Mucosa of stomach (tissue), 1 donor: ENCODE measurements around the gene POLN.
"Not testable (repeated sequence)": the region's sequence is repeated elsewhere in the genome, so short reads cannot be mapped to it uniquely, and the experiment has no call there.

Experiments
- H3K27me3 ChIP-seq: one replicate; pipeline ENCODE4 v1.7.0; 2013; ENCODE audit warnings: mild to moderate bottlenecking, low read length; ENCODE audit not compliant: control insufficient read depth, insufficient read depth
- H3K36me3 ChIP-seq: one replicate; pipeline ENCODE4 v1.7.0; 2013; ENCODE audit warnings: low read length; ENCODE audit not compliant: control insufficient read depth, insufficient read depth
- H3K4me1 ChIP-seq: one replicate; pipeline ENCODE4 v1.7.0; 2013; ENCODE audit warnings: mild to moderate bottlenecking, low read length; ENCODE audit not compliant: control insufficient read depth, insufficient read depth
- H3K4me3 ChIP-seq: one replicate; pipeline ENCODE4 v1.7.0; 2013; ENCODE audit warnings: low read length
- H3K9ac ChIP-seq: one replicate; pipeline ENCODE4 v1.7.0; 2013; ENCODE audit warnings: mild to moderate bottlenecking, low read length, moderate library complexity
- H3K9me3 ChIP-seq: one replicate; pipeline ENCODE4 v1.7.0; 2013; ENCODE audit warnings: mild to moderate bottlenecking, low read length, moderate library complexity; ENCODE audit not compliant: control insufficient read depth
- donor health status: Pancreatic carcinoma.

The POLN gene

DNA sequence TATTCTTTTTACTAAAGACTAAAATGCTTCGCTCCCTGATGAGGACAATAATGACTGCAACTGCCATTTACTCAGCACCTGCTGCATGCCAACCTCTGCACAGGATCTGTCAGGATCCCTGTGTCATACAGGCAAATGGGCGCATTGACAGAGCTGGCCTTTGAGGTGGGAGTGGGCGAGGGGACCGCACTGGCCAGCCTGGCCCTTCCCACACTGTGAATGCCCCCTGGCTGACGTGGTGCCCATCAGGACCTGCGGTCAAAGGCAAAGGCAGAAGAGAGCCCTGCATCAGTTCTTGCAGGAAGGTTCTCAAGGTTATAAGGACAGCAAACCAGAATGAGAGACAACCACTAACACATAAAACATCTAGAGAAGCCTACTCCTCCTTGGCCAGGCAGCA, 67.9 kb downstream of the POLN start:
- Histone ChIP-seq H3K4me1 (peaks cover 9% of the 10 kb centered on the region), H3K27me3 (no peaks in the 10 kb centered on the region), H3K9ac (no peak overlapping the region), H3K4me3 (no peak overlapping the region), H3K36me3 (no peaks in the 10 kb centered on the region), H3K9me3 (no peaks in the 10 kb centered on the region)

DNA sequence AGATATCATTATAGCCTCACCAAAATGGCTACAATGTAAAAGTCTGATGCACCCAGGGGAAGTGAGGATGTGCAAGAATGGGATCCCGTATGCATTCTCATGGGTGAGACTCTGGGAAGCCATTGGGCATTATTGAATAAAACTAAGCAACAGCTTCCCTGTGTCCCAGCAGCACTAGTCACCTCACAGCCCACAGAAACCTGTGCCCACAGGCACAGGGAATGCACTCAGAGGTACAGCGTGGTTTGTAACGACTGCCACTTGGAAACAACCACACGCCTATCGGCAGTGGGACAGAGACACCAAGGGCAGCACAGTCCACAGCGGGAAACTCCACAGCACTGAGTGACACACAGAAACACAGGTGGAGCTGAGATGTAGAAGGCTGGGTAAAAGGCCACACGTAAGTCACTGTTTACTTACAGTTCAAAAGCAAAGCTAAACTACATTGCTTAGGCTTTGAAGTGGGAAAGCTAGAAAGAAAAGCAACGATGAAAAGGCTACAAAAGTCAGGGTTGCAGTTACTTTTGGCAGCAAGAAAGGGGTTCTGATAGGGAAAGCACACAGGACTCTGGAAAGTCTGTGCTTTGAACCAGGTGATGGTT, 69.2 kb downstream of the POLN start:
- no peaks in the 10 kb centered on the region for H3K9me3 ChIP-seq
- no peaks in the 10 kb centered on the region for H3K27me3 ChIP-seq
- H3K9ac ChIP-seq, result no peak overlapping the region
- H3K4me1 ChIP-seq, result peaks cover 20% of the 10 kb centered on the region
- H3K36me3 ChIP-seq, result no peaks in the 10 kb centered on the region
- no peak overlapping the region for H3K4me3 ChIP-seq

DNA sequence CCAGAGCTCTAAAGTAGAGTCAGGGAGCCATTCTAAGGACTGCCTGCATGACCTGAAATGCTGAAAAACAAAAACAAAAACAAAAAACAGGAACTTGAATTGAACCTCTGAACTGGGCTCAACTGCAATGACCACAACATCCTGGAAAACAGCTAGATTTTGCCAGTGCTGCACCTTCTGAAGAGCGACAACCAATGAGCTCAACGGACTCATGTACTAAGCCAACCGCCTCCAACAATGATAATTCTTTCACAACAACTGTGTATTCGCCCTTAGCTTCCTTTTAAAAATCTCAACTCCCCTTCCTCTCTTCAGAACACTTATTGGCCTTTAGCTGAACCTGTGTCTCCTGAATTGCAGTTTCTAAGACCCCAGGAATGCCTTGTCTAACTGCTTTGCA, 69.8 kb downstream of the POLN start:
- no peaks in the 10 kb centered on the region for H3K9me3 ChIP-seq
- no peak overlapping the region for H3K4me3 ChIP-seq
- H3K36me3 ChIP-seq, result no peaks in the 10 kb centered on the region
- peaks cover 20% of the 10 kb centered on the region for H3K4me1 ChIP-seq
- no peak overlapping the region for H3K9ac ChIP-seq
- no peaks in the 10 kb centered on the region for H3K27me3 ChIP-seq

DNA sequence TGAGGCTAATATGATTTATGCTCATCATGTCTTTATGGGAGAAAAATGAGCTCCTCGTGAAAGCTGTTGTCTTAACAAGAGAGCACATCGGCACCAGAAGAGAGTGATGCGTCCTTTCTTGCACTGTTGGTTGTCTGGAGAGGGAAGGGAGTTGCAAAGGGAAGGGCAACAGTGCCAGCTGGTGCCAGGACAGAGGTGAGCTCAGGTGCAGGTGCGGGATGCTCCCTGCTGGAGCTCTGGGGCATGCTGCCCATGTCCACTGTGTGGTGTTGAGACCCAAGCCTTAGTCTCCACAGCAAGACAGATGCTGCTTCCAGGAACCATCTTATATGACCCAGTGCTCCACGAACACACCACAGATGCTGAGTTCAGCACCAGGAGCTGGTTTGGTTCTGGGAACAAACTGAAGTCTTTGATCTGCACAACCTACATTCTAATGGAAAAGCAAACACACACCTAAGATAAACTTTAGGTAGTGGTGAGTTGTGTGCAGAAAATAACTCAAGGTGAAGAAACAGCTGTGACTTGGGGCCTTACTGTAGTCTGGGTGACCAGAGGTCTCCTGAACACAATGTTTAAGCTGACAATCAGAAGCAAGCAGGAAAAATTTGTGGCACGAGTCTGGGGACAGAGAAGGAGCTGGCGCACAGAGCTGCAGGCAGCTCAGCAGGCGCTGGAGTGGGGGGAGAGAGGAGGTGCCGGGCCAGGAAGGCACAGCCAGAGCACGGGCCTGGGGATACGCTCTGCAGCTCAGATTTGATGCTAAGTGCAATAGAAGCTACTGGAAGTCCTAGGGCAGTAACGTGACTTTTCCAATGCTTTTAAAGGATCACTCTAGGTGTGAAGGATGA, 73.2 kb downstream of the POLN start:
- no peak overlapping the region for H3K9ac ChIP-seq
- no peaks in the 10 kb centered on the region for H3K9me3 ChIP-seq
- H3K4me3 ChIP-seq, result no peak overlapping the region
- H3K36me3 ChIP-seq, result no peaks in the 10 kb centered on the region
- H3K4me1 ChIP-seq, result peaks cover 20% of the 10 kb centered on the region
- H3K27me3 ChIP-seq, result no peaks in the 10 kb centered on the region

DNA sequence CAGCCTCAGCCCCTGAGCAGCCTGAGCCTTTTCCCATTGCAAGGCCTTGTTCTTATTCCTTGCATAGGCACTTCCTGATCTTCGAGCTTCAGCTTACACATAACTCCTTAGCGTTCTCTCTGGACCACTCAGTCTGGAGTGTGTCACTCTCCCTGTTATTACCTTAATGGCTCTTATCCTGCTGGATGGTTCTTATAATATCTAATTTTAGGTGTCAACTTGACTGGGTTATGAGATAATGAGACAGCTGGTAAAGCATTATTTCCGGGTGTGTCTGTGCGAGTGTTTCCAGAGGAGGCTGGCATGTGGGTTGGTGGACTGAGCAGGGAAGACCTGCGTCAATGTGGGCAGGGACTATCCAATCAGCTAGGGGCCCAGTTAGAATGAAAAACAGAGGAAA, 75.7 kb downstream of the POLN start:
- Histone ChIP-seq H3K36me3 (no peaks in the 10 kb centered on the region), H3K9ac (no peak overlapping the region)

DNA sequence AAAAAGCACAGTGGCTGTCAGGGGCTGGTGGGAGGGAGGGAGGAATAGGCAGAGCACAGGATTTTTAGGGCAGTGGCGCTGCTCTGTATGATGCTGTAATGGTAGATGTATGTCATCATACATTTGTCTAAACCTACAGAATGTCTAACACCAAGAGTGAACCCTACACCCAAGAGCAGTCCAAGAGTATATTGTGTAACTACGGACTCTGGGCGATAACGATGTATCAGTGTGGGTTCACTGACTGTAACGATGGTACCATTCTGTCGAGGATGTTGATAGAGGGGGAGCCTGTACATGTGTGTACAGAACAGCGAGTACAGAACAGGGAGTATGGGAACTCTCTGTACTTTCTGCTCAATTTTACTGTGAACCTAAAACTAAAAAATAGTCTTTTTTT, 76.5 kb downstream of the POLN start:
- Histone ChIP-seq H3K9me3 (no peaks in the 10 kb centered on the region), H3K27me3 (no peaks in the 10 kb centered on the region), H3K9ac (no peak overlapping the region)

More for the DNA sequence above, 75.7 kb downstream of the POLN start:
- Histone ChIP-seq H3K4me1 (peaks cover 12% of the 10 kb centered on the region), H3K4me3 (no peak overlapping the region), H3K9me3 (no peaks in the 10 kb centered on the region), H3K27me3 (no peaks in the 10 kb centered on the region)

DNA sequence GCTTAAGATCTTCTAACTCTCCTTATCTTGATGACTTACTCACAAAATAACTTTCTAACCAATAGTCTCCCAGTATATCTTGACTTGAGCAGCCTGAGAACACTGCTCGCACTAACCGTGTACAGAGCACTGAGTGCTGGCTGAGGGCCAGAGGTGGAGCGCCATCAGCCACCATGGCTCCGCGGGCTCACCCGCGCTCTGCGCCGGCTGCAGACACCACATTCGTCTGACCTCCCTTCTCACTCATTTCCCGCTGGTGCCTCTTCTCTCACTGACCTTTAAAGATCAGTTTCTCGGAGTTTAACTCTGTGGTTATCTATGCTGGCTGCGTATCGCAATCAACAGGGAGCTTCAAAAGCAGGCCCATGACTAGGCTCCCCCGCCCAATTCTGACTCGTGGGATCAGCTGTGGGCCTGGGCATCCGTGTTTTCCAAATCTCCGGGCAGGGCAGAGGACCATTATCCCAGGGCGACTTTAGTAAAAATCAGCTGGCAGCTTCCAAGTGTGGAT, 78.6 kb downstream of the POLN start:
- H3K9ac ChIP-seq, result no peak overlapping the region
- H3K4me1 ChIP-seq, result peaks cover 3% of the 10 kb centered on the region
- H3K4me3 ChIP-seq, result no peak overlapping the region
- no peaks in the 10 kb centered on the region for H3K9me3 ChIP-seq
- H3K36me3 ChIP-seq, result no peaks in the 10 kb centered on the region
- H3K27me3 ChIP-seq, result no peaks in the 10 kb centered on the region

More for the DNA sequence above, 76.5 kb downstream of the POLN start:
- H3K36me3 ChIP-seq, result no peaks in the 10 kb centered on the region
- no peak overlapping the region for H3K4me3 ChIP-seq
- H3K4me1 ChIP-seq, result peaks cover 12% of the 10 kb centered on the region

DNA sequence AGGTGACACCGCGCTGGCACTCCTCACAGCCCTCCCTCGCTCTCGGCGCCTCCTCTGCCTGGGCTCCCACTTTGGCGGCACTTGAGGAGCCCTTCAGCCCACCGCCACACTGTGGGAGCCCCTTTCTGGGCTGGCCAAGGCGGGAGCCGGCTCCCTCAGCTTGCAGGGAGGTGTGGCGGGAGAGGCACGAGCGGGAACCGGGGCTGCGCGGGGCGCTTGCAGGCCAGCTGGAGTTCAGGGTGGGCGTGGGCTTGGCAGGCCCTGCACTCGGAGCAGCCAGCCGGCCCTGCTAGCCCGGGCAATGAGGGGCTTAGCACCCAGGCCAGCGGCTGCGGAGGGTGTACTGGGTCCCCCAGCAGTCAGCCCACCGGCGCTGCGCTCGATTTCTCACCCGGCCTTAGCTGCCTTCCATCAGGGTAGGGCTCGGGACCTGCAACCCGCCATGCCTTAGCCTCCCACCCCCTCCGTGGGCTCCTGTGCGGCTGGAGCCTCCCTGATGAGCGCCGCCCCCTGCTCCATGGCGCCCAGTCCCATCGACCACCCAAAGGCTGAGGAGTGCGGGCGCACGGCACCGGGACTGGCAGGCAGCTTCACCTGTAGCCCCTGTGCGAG, 80.7 kb downstream of the POLN start:
- not testable (repeated sequence) for H3K36me3 ChIP-seq, H3K9me3 ChIP-seq, H3K27me3 ChIP-seq, H3K4me3 ChIP-seq, H3K4me1 ChIP-seq, H3K9ac ChIP-seq

DNA sequence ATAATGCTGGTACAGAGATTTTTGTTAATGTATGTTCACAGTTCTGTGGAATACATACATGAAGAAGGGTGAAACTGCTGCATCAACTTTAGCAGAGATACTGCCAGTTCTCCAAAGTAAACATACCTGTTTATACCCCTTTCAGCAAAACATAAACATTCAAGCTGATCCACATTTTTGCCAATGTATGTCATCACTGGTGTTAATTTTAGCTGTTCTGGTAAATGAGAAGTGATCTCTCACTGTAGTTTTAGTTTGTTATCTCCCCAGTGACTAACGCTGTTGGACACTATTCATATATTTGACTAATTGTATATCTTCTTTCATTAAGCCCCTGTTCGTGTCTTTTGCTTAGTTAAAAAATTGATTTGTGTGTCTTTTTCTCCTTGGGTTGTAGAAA, 82.0 kb downstream of the POLN start:
- Histone ChIP-seq H3K9me3 (no peaks in the 10 kb centered on the region), H3K9ac (no peak overlapping the region), H3K36me3 (no peaks in the 10 kb centered on the region), H3K27me3 (no peaks in the 10 kb centered on the region), H3K4me1 (no peaks in the 10 kb centered on the region), H3K4me3 (no peak overlapping the region)

DNA sequence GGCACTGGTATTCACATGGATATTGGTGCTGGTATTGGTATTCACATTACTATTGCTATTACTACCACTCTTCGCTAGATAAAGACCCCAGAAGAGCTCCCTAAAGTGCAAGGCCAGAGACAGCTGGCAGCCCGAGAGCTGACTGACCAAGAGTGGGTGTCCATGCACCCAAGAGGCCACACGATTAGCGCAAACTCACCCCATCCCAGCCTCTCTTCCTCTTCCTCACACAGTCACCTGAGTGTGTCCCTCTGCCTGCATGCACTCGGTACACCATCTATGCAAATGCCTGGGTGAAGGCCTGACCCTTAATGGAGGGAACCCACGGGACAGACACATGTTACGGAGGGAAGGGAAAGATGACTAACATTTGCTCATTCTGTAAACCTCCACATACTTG, 86.7 kb downstream of the POLN start:
- Histone ChIP-seq H3K36me3 (no peaks in the 10 kb centered on the region), H3K4me3 (no peak overlapping the region), H3K9me3 (no peaks in the 10 kb centered on the region), H3K27me3 (no peaks in the 10 kb centered on the region), H3K4me1 (no peaks in the 10 kb centered on the region), H3K9ac (no peak overlapping the region)

DNA sequence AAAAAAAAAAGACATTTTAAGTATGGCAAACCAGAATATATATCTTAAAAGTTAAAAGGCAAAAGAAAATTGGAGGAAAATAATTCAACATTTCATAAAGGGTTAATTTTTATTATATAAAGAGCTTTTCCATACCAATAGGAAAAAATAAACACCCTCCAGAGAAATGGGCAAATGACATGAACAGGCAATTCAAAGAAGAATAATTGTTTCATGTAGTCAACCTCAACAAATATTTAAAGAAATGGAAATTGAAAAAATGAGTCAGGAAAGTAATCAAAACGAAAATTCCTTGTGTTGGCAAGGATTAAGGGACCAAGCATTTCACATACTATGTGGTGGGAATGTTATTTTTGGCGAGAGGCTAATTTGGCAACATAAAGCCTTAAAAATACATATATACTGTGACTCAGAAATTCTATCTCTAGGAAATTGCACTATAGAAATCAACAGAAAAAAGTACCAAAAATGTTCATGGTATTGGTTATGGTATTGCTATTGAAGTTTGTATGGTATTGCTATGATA, 87.6 kb downstream of the POLN start:
- Histone ChIP-seq H3K9me3 (no peaks in the 10 kb centered on the region), H3K27me3 (no peaks in the 10 kb centered on the region), H3K36me3 (no peaks in the 10 kb centered on the region), H3K9ac (no peak overlapping the region), H3K4me1 (no peaks in the 10 kb centered on the region), H3K4me3 (no peak overlapping the region)

DNA sequence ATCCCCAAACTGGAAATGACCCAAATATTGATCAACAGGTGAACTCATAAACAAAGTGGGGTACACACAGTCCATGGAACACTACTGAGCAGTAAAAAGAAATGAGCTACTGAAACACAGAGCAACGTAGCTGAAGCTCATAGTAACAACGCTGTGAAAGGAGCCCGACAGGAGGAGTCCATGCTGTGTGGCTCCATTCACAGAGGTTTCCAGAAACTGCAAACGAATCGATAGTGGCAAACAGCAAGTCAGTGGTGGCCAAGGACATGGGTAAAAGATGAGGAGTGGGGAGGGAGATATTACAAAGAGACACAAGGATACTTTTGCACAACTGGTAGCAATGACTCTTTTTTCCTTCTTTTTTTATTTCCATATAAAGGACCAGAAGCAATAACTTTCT, 90.4 kb downstream of the POLN start:
- Histone ChIP-seq H3K4me3 (no peak overlapping the region), H3K36me3 (no peaks in the 10 kb centered on the region), H3K9me3 (no peaks in the 10 kb centered on the region), H3K27me3 (no peaks in the 10 kb centered on the region), H3K9ac (no peak overlapping the region), H3K4me1 (no peaks in the 10 kb centered on the region)
